Activated naive CD4-positive, alpha-beta T cell treated with Interleukin-2 at 50 U/mL for 16 hours (primary cell): ENCODE results near the gene PRR23C.
"Not testable (repeated sequence)": the region's sequence is repeated elsewhere in the genome, so short reads cannot be mapped to it uniquely, and the experiment has no call there.

Experiments used
- DNase-seq: peaks from one replicate; pipeline ENCODE4 v3.0.0-alpha.2; 2020

Gene PRR23C

GRCh38 chr3:139044366-139045210 lies at the start of gene PRR23C:
Gene PRR23C (minus strand): TSS chr3:139044892. CDS start chr3:139044620, 272 bp downstream.
- DNase-seq, result no peak

DNA sequence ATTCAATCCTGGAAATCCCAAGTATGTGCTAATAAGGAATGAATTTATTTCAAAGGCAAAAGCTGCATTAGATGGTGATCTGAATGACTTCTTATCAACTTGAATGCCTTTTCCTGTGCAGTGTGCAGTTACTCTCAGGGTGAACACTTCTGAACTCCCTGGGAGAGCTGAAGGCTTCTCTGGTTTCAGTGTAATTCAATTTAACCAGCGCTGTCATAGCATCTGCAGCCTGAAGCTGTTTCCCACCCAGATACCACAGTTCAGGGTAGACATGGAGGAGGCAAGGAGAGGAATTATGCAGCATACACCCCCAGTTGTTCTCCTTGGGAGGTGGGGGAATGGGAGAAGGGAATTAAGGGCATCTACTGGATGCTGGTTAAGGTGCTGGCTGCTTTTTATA lies 49.1 kb upstream of the PRR23C start:
- no peak for DNase-seq

- DNase-seq, result no peak
These were observed 44.0 kb upstream of the PRR23C start for GRCh38 chr3:139088462-139089324.

DNA sequence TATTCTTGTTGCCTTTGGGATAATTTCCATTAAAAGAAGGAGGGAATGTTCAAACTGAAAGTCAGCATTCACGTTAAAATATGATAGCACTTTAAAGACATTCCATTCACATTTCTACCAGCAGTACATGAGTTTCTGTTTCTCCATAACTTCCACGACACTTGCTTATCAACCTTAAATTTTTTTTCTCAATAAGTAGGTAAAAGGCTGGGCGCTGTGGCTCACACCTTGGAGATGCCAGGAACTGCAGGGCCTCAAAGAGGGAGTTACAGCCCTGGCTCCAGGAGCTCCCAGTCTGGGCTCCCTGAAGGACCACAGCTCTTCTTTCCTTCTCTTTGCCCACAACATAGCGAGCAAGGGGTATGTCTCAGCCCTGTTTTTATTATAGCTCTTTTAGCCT lies 42.9 kb upstream of the PRR23C start:
- no peak for DNase-seq

- no peak for DNase-seq
These were observed 39.5 kb upstream of the PRR23C start for GRCh38 chr3:139084176-139084575.

DNA sequence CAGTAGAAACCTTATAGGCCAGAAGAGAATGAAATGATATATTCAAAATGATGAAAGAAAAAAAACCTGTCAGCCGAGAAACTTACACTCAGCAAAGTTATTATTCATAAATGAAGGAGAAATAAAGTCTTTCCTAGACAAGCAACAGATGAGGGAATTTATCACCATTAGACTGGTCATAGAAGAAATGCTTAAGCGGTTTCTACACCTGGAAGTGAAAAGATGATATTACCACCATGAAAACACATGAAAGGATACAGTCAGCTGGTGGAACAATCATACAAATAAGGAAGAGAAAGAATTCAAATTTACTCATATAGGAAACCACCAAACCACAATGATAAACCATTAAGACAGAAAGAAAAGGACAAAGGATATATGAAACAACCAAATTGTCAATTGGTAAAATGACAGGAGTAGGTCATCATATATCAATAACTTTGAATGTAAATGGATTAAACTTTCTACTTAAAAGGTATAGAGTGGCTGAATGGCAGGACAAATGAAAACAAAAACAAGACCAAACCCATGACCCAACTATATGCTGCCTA lies 29.9 kb upstream of the PRR23C start:
- no peak for DNase-seq

- DNase-seq, result no peak
These were observed 18.2 kb upstream of the PRR23C start for GRCh38 chr3:139062918-139063317.

GRCh38 chr3:139052802-139053600 lies 8.3 kb upstream of the PRR23C start:
- no peak for DNase-seq

DNA sequence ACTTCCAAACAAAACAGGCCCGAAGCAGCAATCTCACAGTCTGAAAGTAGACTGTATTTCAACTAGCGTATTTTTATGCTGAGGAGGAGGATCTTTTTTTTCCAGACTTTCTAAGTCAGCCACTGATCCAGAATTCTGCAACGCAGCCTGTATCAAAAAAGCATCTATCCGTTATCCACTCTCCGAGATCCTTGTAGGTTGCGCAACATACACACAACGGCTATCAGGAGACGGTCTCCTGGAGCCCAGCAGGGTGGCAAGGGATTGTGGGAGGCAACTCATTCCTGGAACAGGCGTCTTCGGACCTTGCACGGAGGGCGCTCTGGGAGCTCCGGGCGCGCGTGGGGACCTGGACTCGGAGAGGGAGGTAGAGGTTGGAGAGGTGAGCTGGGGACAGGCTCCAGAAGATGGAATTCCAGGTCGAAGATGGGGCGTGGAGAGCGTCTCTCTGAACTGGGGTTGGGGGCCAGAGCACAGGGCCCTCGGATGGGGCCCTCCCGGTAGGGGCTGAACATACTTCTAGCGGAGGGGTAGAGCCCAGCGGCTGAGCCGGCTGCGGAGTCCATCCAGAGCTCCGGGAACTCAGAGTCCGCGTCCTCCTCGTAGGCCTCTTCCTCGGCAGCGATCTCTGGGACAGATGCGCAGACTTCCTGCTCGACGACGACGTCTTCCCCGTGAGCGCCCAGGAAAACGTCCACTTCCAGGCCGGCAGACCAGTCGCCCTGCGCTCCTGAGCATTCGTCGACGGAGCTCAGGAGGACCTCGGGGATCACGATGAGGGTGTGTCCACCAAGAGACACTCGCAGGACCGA lies 932 bp downstream of the PRR23C start:
- no peak for DNase-seq

DNA sequence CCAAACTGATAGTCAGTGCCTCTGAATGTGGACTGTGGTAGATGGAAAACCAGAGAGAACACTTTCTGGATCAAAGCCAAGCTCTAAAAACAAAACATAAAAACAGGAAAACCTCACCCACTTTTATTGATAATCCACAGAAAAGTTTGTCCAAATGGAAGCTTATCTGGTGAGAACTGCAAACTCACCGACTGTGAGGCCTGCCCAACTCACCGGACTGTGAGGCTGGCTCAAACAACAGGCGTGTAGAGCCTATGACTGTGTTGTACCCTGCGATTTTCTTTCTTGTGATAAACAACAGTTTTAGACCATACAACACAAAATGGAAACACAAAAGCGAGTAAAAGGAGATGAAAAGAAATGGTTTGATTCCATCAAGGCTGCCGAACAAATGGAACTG lies 7.2 kb downstream of the PRR23C start:
- DNase-seq, result no peak

DNA sequence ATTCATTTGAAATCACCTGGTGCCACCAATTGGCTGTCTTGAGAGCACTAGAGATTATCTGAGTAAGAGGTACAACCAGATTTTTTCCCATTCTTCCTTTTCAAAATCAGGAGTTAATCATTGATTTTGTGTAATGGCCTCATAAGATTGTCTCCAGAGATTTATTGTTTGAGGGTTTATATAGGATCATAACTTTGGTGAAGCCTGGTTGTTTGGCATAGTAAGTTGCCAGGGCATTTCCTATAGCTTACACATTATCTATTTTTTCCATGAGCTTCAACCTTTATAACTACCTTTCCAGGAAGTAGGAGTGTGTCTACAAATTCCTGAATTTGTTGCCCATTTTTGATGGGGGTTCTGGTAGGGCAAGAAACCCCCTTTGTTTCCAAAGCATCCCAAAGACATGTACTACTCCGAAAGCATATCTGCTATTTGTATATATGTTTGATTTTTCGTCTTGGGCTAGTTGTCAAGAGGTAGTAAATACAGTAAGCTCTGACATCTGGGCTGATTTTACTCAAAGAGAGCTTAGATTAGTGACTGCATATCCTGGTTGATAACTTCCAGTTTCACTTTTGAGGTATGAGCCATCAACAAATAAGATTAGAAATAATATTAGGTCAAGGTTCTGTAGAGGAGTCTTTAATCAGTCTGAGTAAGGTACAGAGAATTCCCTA lies 12.2 kb downstream of the PRR23C start:
- no peak for DNase-seq

DNA sequence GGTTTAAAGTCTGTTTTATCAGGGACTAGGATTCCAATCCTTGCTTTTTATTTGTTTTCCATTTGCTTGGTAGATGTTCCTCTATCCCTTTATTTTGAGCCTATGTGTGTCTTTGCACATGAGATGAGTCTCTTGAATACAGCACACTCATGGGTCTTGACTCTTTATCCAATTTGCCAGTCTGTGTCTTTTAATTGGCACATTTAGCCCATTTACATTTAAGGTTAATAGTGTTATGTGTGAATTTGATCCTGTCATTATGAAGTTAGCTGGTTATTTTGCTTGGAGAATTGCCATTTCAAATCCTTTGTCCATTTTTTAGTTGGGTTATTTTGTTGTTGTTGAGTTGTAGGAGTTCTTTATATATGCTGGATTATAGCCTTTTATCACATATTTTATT lies 14.1 kb downstream of the PRR23C start:
- DNase-seq, result not testable (repeated sequence)

- DNase-seq, result no peak
These were observed 19.7 kb downstream of the PRR23C start for GRCh38 chr3:139024968-139025367.

GRCh38 chr3:139020868-139021234 lies 23.8 kb downstream of the PRR23C start, which contains the start of gene PRR23B:
Gene PRR23B (minus strand): TSS chr3:139020926. CDS start chr3:139020661, 265 bp downstream.
- no peak for DNase-seq

DNA sequence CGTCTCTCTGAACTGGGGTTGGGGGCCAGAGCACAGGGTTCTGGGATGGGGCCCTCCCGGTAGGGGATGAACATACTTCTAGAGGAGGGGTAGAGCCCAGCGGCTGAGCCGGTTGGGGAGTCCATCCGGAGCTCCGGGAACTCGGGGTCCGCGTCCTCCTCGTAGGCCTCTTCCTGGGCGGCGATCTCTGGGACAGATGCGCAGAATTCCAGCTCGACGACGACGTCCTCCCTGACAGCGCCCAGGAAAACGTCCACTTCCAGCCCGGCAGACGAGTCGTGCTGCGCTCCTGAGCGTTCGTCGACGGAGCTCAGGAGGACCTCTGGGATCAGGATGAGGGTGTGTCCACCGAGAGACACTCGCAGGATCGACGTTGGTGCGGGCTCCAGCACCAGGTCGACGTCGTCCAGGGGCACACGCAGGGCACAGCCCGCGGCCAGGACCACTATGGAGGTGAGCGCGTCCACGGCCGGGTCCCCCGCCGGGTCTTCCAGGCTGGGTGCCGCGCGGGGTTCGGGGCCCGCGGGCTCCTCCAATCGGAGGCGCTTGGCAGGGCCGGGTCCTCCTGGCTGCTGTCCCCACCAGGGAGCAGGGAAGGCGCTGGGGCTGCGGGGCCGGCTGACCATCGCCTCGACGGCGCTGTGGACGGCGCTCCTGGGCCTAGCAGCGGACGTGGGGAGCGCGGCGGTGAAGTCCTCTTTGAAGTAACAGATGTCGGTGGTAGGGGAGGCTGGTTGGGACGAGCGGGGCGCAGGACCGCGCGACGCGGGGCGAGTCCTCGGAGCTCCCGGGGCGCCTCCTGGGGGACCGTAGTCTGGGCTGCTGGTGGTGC lies 24.4 kb downstream of the PRR23C start:
- DNase-seq, result no peak

GRCh38 chr3:139016430-139017048 lies 28.2 kb downstream of the PRR23C start:
- DNase-seq, result no peak

GRCh38 chr3:139006051-139006716 lies 38.5 kb downstream of the PRR23C start, which contains the start of gene PRR23A:
Gene PRR23A (minus strand): TSS chr3:139006268. CDS start chr3:139006268, 0 bp downstream.
- no peak for DNase-seq

- no peak for DNase-seq
These were observed 39.2 kb downstream of the PRR23C start for GRCh38 chr3:139005356-139005993.

DNA sequence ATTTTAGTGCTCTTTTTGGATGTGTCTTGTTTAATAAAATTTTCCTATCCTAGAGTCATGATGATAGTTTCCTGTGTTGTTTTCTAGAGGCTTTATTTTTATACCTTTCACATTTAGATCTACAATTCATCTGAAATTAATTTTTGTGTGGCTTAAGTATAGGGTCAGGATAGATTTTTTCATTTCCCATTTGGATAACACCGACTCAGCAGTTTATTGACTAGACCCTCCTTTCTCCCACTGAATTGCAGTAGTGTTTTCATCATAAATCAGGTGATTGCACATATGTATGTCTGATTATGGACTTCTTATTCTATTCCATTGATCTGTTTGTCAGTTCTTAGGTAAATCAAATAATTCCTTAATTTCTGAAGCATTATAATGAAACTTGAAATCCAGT lies 49.0 kb downstream of the PRR23C start:
- DNase-seq, result no peak
